ENCODE results near the gene LACRT. TPM values are rescaled to one million over a fixed set of nuclear protein-coding genes. Genes with fewer than 3 reads are reported as not detected.

LACRT gene
- total and polyA plus RNA-seq, 2 donors (not counting 1 experiment from before 2014, with no cell fraction given), result not detected

- no peaks in the 10 kb centered on the region for H3K36me3 ChIP-seq (replicated peaks in 1 of 2; ENCODE audit: control extremely low read depth in 1 of 2, control insufficient read depth in 1 of 2, extremely low read depth in 1 of 2, insufficient read depth in 2 of 2, low read length in 1 of 2)
- ChIA-PET CTCF (interaction anchor here (0.9 to 1.2 kb wide), 2 partner anchors 18 to 27 kb away, joined by 3 read pairs; no protein-coding TSS in a partner anchor), POLR2A (no interaction called here)
- peaks cover 0 to 20% (median 14%) of the 10 kb centered on the region in 4 experiments for H3K27me3 ChIP-seq (replicated peaks in 1 of 4; ENCODE audit: control extremely low read depth in 1 of 4, control insufficient read depth in 3 of 4, insufficient read depth in 4 of 4, low read length in 3 of 4)
- H4K20me1 ChIP-seq (ENCODE audit: control insufficient read depth, insufficient read depth, low read length, poor library complexity, severe bottlenecking), result no peaks in the 10 kb centered on the region
- no peak overlapping the region for H2AFZ ChIP-seq (ENCODE audit: insufficient read depth, low read depth, low read length, poor library complexity, severe bottlenecking)
- intact Hi-C loops (cut with micrococcal nuclease), result no loop called here
- H3K27ac ChIP-seq (ENCODE audit: low read length in 2 of 2), result no peak overlapping the region
- H3K4me3 Mint-ChIP-seq, result no peak overlapping the region
- no peaks in the 10 kb centered on the region for H3K79me2 ChIP-seq (ENCODE audit: control insufficient read depth, insufficient read depth, low read length)
- no peak overlapping the region for H3K9ac ChIP-seq (ENCODE audit: low read length)
- peaks cover 0 to 5% (median 5%) of the 10 kb centered on the region in 3 donors for H3K9me3 ChIP-seq (ENCODE audit: control extremely low read depth in 1 of 3, control insufficient read depth in 2 of 3, insufficient read depth in 1 of 3, low read length in 2 of 3)
- DNase-seq, result no peak
- no peak overlapping the region for H3K4me2 ChIP-seq (replicated peaks; ENCODE audit: low read depth, low read length, poor library complexity, severe bottlenecking)
- H3K27me3 Mint-ChIP-seq, result peaks cover 46% of the 10 kb centered on the region
- no peak for ATAC-seq (ENCODE audit: low read depth)
- H3K4me3 ChIP-seq (ENCODE audit: control extremely low read depth in 1 of 5, extremely low read depth in 1 of 5, insufficient read depth in 1 of 5, low read depth in 2 of 5, low read length in 4 of 5), result no peak overlapping the region
- no peaks in the 10 kb centered on the region for H3K4me1 Mint-ChIP-seq
- H3K27ac Mint-ChIP-seq, result no peak overlapping the region
- H3K4me1 ChIP-seq (ENCODE audit: control insufficient read depth in 2 of 2, insufficient read depth in 2 of 2, low read length in 2 of 2), result no peaks in the 10 kb centered on the region
- no peaks in the 10 kb centered on the region for H3K9me3 Mint-ChIP-seq (ENCODE audit: insufficient read depth)
- TF ChIP-seq CTCF (IDR thresholded peaks at IDR 0.05) (peak; percentile 58), EZH2 (IDR thresholded peaks at IDR 0.05; ENCODE audit: borderline replicate concordance, insufficient read depth, low read depth, low read length, poor library complexity, severe bottlenecking) (no peak)
These were observed 12.1 kb downstream of the LACRT start for GRCh38 chr12:54622463-54623183.

- H3K4me1 Mint-ChIP-seq, result peaks cover 6% of the 10 kb centered on the region
- Histone ChIP-seq H3K36me3 (replicated peaks in 1 of 2; ENCODE audit: control extremely low read depth in 1 of 2, control insufficient read depth in 1 of 2, extremely low read depth in 1 of 2, insufficient read depth in 2 of 2, low read length in 1 of 2) (no peaks in the 10 kb centered on the region), H2AFZ (ENCODE audit: insufficient read depth, low read depth, low read length, poor library complexity, severe bottlenecking) (peak overlapping the region; percentile 39), H3K79me2 (ENCODE audit: control insufficient read depth, insufficient read depth, low read length) (no peaks in the 10 kb centered on the region), H3K9me3 (ENCODE audit: control extremely low read depth in 1 of 3, control insufficient read depth in 2 of 3, insufficient read depth in 1 of 3, low read length in 2 of 3) (no peaks in the 10 kb centered on the region), H3K9ac (ENCODE audit: low read length) (no peak overlapping the region), H4K20me1 (ENCODE audit: control insufficient read depth, insufficient read depth, low read length, poor library complexity, severe bottlenecking) (no peaks in the 10 kb centered on the region), H3K4me1 (ENCODE audit: control insufficient read depth in 2 of 2, insufficient read depth in 2 of 2, low read length in 2 of 2) (peaks cover 4 to 7% of the 10 kb centered on the region in 2 donors), H3K4me3 (ENCODE audit: control extremely low read depth in 1 of 5, extremely low read depth in 1 of 5, insufficient read depth in 1 of 5, low read depth in 2 of 5, low read length in 4 of 5) (no peak overlapping the region), H3K27ac (ENCODE audit: low read length in 2 of 2) (no peak overlapping the region), H3K27me3 (replicated peaks in 1 of 4; ENCODE audit: control extremely low read depth in 1 of 4, control insufficient read depth in 3 of 4, insufficient read depth in 4 of 4, low read length in 3 of 4) (peaks cover 0 to 28% (median 12%) of the 10 kb centered on the region in 4 experiments), H3K4me2 (replicated peaks; ENCODE audit: low read depth, low read length, poor library complexity, severe bottlenecking) (peak overlapping the region; percentile 27)
- POLR2A ChIA-PET, result no interaction called here
- CTCF ChIA-PET, result no interaction called here
- H3K9me3 Mint-ChIP-seq (ENCODE audit: insufficient read depth), result no peaks in the 10 kb centered on the region
- no peak overlapping the region for H3K4me3 Mint-ChIP-seq
- peak; percentile 18 for DNase-seq
- 0% methylated on average over 5 of the region's 6 CpGs for WGBS (ENCODE audit: insufficient coverage)
- intact Hi-C loops (cut with micrococcal nuclease), result no loop called here
- peak; percentile 17 for ATAC-seq (ENCODE audit: low read depth)
- peaks cover 44% of the 10 kb centered on the region for H3K27me3 Mint-ChIP-seq
- TF ChIP-seq EZH2 (IDR thresholded peaks at IDR 0.05; ENCODE audit: borderline replicate concordance, insufficient read depth, low read depth, low read length, poor library complexity, severe bottlenecking), result no peak
- TF ChIP-seq CTCF (IDR thresholded peaks at IDR 0.05), result no peak
- no peak overlapping the region for H3K27ac Mint-ChIP-seq
These were observed 17.6 kb downstream of the LACRT start for GRCh38 chr12:54616933-54617680.
